GM18508 (cell line): Measurements from ENCODE around the gene GPR176.
A peak's percentile ranks its signal among the peaks of the same experiment; 100 is the strongest.

Experiments used
- ATAC-seq: cut with Tn5 transposase; IDR thresholded peaks from one replicate; pipeline ENCODE4 v1.9.1; 2021; ENCODE audit warnings: moderate number of reproducible peaks; ENCODE audit not compliant: insufficient read depth, unreplicated experiment

Gene GPR176

GRCh38 chr15:39788108-39788507, 132.0 kb downstream of the GPR176 start:
- ATAC-seq, result no peak

- no peak for ATAC-seq
Observed at GRCh38 chr15:39787479-39787878, 132.6 kb downstream of the GPR176 start.

DNA sequence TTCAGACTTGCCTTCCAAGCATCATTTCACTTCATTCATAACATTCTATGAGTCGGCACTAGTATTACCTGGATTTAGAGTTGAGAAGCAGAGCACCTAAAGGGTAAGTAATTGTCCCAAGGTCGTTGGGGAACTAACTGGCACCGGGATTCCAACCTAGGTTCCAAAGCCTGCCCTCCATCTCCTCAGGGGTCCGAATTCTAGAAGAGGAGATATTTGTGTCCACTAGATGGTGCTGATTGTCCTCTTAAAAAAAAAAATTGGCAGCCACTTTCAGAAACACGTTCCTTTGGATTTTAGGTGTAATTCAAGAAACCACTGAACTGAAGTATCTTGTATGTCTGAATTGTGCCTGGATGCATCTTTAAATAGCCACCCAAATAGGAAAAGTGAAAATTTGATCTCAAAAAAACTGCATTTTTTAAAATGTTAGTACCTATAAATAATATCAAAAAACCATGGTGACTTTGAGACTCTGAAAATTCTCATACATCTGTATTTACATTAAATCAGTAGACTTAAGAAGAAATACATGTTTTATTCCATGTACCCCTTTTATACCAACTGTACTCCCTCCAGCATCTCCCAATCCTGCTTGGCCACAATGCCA, 133.5 kb downstream of the GPR176 start:
- ATAC-seq, result no peak

GRCh38 chr15:39785841-39786240, 134.2 kb downstream of the GPR176 start:
- ATAC-seq, result no peak

DNA sequence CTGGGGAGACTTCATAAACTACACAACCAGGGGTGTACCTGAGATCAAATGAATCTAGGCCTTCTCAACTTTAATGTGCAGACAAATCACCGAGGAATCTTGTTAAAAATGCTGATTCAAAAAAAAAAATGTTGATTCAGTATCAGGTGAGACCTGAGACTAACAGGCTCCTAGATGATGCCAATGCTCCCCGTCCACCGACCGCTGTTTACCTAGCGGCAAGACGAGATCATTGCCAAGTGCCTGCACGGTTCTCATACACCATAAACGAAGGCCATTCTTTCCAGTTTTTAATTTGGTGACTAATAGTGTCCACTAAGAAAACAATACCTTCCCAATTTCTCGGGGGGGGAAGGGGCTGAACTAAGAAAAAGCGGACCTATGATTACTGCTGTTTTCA, 134.9 kb downstream of the GPR176 start:
- no peak for ATAC-seq

GRCh38 chr15:39784638-39785037, 135.4 kb downstream of the GPR176 start:
- ATAC-seq, result no peak

DNA sequence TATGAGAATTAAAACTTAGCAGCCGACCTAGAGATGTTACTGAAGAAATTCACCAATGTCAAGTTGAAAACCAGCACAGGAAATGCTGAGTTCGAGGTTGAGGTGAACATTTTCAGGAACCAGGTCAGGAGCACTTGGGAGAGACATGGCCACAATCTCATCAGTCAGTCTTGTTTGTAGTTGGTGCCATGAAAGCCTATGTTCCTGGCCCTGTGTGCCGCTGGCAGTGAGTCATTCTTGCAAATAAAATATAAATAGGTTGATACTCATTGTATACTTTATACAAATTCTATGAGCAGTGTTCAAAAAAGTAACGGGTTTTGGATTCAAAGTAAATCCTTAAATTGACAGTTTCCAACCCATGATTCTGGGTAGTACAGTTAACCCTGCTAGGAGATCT, 135.9 kb downstream of the GPR176 start:
- no peak for ATAC-seq

DNA sequence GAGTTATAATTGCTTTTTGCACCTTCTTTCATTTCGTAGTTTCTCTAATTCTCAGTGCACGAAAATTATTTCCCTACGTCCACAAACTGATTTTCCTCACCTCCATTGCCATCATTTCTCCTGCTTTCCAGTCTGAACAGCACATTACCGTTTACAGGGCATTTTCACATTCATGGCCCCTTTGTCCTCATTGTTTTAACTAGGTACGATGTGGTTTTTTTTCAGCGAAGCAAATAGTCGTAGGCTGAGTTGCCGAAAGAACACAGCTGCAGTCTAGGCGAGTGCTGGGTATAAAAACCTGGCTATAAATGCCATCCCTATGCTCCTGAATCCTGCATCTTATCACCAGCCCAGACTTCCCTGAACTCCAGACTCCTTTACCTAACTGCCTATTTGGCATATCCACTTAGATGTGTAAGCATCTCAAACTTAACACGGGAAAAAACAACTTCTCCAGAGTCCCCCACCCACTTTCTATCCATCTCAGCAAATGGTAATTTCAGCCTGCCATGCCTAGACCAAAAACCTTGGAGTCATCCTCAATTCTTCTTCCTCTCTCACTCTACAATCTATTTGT, 136.7 kb downstream of the GPR176 start:
- ATAC-seq, result no peak

DNA sequence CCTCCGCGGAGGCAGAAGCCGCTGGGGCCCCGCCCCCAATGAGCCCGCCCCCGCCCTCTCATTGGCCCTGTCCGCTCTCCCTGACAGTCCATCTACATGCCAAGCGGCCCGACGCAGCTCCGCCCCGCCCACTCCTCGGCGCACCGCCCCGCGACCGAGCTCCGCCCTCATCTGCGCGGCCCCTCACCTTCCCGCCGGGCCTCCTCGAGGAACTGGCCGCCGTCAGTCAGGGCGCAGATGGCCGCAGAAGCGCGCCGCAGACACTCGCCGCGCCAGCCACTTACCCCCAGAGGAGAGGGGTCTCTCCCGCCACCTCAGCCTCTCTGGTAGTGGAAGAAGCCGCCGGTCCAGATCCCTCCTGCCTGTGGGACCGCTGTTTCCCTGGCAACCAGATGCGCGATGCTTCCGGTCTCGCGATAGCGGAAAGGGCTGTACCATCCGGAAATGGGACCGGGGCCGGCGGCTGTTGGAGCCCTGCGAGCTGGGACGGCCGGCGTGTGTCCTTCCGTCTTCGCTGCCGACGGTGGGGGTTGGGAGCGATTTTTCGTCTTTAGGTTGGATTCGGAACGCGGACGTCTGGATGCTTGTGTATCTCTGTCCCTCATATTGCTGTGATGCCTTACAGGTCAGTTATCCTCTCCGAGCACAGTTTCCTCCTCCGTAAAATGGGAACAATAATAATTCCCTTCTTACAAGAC, 137.5 kb downstream of the GPR176 start, which contains the start of gene FSIP1:
Gene FSIP1, minus strand, starts transcription at position 401 of the 698 bp plus-strand sequence. CDS start 6,317 bp downstream, outside the sequence.
- peak; percentile 83 for ATAC-seq

DNA sequence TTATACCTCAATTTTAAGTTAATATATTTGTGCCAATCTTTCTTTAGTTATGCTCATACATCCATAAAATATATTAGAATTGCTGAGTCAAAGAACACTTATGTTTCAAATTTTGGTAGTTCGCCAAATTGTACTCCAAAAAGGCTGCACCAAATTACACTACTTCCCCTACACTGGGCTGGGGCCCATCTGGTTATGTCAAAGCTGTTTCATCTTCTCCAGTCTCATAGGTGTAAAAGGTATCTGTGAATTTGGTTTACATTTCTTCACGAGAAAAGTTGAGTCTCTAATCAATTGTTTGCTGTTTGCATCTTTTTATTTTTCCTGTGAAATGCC, 138.1 kb downstream of the GPR176 start:
- no peak for ATAC-seq

DNA sequence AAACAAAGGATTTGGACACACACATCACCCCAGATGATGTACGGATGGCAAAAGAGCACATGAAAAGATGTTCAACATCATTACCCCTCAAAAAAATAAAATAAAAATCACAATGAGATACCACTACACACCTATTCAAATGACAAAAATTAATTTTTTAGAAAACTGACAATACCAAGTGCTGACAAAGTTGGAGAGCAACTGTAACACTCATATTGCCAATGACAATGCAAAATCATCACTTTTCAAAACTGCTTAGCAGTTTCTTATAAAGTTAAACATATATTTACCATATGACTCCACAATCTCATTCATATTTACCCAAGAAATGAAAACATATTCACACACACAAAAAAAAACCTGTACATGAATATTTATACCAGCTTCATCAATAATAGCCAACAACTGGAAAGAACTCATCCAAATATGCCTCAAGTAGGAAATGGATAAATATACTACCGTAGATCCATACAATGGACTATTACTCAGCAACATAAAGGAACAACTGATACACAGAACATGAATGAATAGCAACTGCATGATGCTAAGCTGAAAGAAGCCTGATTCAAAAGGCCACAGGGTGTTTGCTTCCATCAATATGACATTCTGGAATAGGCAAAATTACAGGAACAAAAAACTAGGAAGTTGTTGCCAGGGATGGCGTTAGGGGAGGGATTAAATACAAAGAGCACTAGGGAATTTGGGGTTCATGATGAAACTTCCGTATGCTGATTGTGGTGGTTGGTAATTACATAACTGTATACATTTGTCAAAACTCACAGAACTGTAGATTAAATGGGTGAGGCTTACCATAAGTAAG, 138.7 kb downstream of the GPR176 start:
- ATAC-seq, result no peak

GRCh38 chr15:39778021-39778420, 142.0 kb downstream of the GPR176 start:
- ATAC-seq, result no peak

- no peak for ATAC-seq
Observed at GRCh38 chr15:39777496-39777895, 142.6 kb downstream of the GPR176 start.

- no peak for ATAC-seq
Observed at GRCh38 chr15:39776068-39776467, 144.0 kb downstream of the GPR176 start.

DNA sequence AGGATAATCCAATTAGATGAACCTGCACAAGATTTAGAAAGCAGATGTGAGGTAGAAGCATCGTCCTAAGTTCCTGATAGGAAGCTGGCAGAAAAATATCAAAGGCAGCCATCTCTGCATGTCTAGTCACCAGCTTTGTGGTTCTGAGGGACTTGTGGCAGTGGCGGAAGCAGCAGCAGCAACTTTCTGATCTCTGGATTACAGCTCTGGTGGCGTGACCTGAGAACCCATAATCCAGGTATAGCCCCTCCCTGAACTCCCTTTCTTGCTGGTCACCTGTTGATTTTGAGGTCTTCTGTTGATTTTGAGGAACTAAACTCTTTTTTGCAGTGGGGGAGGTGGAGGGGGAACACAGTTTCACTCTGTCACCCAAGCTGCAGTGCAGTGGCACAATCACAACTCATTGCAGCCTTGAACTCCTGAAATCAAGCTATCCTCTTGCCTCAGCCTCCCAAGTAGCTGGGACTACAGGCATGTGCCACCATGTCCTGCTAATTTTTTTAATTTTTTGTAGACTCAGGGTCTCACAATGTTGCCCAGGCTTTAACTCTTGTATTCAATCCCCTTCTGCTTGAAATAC, 145.3 kb downstream of the GPR176 start:
- no peak for ATAC-seq

DNA sequence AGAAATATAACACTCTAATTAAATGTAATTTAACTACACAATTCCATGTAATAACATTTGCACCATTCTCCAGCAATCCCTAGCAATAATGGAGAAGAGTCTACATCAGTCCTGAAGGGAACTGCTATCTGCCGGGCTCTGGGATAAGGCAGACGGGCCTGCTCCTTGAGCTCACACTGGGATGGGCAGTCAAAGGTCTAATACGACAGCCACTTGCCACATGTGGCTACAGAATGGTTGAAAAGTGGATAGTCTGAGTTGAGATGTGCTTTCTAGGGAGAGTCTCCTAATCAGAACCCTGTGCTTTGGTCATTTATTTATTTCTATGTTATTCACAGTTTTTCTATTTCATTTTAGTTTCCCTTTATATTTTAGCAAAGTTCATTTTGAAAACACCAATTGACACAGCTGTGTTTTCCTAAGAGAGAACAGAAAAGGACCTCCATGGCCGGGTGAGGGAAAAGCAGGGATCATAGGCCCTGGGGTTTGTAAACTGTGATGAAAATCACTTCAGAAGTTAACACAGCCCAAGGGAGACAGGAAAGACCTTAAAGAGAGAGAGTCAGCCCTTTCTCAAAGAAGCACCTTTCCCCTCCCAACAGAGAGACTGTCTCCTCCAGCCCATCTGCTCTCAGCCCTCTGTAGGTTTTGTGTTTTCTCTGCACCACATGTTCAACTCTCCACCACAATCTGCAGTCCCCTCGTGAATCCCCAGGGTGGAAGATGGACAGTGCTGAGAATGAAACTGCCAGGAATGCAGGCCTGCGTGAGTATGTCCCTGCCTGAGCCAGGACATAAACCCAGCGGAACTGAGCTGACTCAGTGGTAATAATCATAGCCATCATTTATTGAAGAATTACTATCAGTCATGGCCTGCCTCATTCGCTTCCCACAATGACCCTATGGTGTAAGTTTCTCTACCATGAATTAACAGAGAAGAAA, 149.0 kb downstream of the GPR176 start:
- no peak for ATAC-seq

DNA sequence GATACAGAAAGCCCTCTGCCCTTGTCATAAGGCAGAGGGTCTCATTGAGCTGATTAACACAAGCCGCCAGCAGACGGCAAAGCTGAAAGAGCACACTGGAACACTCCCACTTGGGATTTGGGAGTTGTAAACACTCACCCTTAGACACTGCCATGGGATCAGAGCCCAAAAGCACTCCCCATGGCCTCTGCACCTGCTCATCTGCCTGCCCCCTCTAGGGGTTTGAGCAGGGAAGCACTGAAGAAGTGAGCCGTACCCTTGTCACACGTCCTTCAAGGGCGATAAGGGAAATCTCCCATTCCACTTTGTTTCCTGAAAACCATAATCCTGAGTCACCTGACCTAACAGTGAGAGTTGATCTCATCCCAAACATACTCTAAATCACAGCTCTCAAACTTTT, 152.1 kb downstream of the GPR176 start:
- ATAC-seq, result no peak

DNA sequence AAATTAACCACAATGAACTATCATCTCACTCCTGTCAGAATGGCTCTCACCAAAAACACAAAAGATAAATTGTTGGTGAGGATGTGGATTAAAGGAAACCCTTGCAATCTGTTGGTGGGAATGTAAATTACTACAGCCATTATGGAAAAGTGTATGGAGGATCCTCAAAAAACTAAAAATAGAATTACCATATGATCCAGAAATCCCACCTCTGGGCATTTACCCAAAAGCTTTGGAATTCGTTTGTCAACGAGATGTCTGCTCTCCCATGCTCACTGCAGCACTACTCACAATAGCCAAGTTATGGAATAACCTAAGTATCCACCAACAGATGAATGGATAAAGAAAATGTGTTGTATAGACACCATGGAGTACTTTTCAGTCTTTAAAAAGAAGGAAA, 159.1 kb downstream of the GPR176 start:
- no peak for ATAC-seq

DNA sequence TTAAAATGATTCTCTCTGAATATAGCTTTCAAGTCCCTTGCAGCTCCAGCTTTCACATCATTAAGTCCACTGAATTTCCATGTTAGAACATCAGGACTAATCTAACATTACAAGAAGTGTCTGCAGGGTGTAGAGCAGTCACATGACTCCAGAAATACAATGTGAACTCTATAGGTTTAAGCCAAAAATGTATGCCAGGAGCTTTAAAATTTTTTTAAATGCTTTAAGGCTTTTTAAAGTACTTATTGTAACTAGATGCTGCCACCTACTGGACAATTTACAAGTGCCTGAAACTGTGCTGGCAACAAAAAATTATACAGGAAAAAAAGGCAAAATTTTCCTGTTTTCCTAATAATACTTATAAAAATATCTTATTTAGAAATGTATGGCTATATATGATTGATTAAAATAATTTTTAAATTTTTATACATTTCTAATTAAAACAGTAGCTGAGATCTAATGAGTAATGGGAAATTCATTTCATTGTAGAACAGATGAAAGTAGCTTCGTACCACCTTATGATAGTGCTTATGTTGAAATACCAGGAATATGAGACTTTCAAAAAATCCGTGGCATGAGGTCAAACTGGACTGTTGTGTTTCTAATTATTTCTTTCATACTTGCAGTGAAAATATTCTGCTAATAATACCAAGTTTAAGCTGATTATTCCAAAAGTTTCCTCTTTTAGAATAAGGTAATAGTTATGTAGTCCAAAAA, 163.1 kb downstream of the GPR176 start:
- no peak for ATAC-seq
